Esophagus mucosa (tissue), 1 donor: ENCODE measurements around the gene PARD6G. TPM values are rescaled to one million over a fixed set of nuclear protein-coding genes. Genes with fewer than 3 reads are reported as not detected.
A peak's percentile ranks its signal among the peaks of the same experiment; 100 is the strongest.
"Not testable (repeated sequence)": the region's sequence is repeated elsewhere in the genome, so short reads cannot be mapped to it uniquely, and the experiment has no call there.

Experiments used
- ATAC-seq: fragments of 200-7000 bp; cut with Tn5 transposase; one replicate; pipeline ENCODE4 v1.9.1; 2020
- total RNA-seq: library from RNA; stranded (reverse); gene quantifications from one replicate; pipeline ENCODE4 v1.2.4, GENCODE V29; 2023
- donor health status: DM: yes; HTN: yes; CAD: no.

The PARD6G gene
- total RNA-seq, 1 donor from 2014 or later = 33.8 TPM

DNA sequence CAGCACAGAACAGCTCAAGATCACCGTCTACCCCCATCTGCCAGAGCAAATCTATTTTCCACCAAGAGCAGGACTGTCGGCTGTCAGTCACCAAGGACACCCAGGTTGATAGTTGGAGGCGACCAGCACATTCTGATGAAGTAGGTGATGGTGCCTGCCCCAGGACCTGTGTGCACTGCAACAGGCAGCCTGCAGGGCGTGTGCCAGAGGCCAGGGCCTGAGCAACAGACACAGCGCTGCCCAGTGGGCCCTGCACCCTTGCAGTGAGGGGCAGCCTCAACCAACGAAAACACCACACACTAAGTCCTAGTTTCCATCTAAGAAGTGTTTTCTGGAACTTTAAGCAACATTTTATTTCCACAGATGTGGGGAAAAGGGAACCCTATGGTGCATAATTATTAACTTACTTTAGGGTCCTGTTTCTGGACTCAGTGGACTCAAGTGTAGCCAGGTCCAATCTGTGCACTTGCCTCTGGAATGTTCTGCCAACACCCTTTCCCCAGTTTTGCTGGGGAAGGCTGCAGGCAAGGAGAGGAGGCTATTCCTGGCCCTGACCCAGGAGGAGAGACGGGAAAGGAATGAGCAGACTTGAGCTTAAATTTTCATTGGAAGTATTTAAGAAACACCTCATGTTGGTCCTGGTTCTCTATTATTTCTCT lies 76.8 kb downstream of the PARD6G start:
- no peak for ATAC-seq

DNA sequence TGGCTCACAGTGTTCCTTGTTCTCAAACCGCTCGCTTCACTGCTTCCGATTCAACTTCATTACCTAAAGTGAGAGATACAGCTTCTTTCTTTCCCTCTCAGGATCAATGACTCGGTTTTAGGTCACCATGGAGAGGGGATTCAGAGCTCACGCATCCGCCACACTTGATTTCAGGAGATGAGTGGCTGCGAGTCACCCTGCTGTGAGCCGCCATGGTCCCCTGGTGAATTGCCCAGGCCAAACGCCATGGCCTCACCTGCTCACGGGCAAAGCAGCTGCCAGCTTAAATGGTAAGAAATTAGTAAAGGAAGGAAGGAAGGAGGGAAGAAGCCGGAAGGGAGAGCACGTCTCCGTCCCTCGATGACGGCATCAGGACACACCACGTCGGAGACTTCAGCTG lies 77.7 kb downstream of the PARD6G start:
- ATAC-seq = no peak

DNA sequence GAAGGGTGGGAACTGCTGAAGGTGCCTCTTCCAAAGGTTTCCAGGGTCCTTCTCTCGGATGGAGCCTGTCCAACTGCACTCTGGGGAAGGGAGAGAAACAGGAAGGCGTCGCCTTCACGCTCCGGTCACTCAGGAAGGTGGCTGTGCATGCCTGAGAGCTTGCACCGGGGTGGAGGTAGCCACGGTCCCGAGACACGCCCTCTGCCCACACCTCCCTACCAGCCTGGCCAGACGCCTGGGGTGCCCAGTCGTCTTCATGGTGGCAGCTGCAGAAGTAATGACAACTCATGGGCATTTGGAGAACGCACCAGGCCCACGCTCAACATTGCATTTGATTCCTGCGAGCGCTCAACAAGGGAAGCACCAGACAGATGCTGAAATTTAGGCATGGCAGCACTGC lies 78.3 kb downstream of the PARD6G start:
- ATAC-seq = no peak

DNA sequence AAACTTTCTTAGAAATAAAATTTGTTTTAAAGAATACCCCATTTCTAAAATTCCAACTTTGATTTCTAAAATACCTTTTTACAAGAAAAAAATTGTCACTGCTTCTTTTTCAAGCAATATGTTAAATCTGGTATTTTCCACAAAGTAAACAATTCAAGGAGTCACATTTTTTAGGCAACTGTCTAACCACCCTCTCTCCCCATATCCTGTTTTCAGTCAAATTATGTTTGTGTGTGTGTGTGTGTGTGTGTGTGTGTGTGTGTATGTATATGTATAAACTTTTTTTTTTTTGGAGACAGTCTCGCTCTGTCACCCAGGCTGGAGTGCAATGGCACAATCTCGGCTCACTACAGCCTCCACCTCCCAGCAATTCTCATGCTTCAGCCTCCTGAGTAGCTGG lies 79.0 kb downstream of the PARD6G start:
- no peak for ATAC-seq

DNA sequence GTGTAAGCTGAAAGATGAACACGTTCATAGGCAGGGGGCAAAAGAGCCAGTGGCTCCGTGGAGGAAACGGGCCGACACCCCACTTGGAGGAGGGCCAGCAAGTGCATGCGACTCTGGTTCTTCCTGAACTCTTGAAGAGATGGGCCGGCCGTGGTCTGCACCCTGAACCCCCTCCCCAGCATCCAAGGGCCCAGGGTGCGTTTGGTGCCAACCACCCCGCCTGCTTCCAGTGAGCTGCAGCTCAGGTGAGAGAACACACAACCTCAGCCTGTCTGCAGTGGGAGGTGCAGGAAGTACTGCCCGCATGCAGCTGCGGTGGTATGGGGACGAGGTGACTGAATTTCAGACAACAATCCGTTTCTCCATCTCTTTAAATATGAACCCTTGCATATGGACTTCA lies 79.4 kb downstream of the PARD6G start:
- no peak for ATAC-seq

DNA sequence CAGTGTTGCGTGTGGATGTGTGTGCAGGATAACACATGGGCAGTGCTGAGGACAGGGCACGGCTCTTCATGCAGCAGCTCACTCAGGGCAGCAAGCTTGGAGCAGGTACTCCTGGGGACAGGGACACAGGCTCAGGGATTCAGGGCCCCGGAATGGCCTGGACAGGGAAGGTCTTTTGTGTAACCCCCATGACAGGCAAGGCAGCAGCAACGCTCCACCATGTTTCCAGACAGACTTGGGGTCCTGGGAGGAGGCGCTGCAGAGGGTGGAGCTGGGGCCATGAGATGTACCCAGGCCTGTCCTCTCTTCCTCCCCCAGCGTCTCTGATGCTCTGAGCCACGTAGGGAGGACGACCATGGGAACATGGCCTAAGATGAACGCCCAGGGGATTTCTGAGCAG lies 80.0 kb downstream of the PARD6G start:
- ATAC-seq = no peak

DNA sequence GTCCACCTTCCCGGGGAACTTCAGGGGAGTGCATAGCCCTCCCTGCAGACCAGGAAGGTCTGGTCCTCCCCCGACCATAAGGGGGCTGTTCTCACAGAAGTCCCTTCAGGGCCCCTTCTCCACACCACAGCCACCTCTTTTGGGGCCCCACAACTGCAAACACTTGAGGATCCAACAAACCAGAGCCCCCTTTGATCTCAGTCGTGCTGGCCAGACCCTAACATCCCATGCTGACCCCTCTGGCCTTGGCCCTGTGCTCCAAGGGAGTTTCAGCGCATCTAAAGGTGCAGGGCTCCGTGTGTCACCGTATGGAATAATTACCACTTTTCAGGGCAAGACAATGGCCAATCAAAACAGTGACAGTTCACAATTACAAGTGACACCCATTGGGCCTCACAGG lies 80.6 kb downstream of the PARD6G start:
- no peak for ATAC-seq

DNA sequence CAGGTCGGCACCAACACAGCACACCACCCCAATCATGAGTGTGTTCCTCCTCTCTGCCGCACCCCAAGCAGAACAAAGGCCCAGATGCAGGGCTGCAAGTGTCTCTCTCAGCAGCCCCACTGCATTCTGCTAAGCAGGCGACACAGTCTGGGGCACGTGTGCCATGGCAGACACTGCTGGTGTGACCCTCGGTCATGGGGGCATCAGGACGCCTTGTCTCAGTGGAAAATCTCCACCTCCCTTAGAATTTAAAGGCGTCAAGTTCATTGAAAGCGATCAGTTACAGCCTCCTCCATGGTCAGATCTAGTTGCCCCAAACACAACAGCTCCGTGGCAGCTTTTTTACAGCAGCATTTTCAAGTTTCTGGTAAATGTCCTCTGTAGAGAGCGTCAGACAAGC lies 81.1 kb downstream of the PARD6G start:
- no peak for ATAC-seq

DNA sequence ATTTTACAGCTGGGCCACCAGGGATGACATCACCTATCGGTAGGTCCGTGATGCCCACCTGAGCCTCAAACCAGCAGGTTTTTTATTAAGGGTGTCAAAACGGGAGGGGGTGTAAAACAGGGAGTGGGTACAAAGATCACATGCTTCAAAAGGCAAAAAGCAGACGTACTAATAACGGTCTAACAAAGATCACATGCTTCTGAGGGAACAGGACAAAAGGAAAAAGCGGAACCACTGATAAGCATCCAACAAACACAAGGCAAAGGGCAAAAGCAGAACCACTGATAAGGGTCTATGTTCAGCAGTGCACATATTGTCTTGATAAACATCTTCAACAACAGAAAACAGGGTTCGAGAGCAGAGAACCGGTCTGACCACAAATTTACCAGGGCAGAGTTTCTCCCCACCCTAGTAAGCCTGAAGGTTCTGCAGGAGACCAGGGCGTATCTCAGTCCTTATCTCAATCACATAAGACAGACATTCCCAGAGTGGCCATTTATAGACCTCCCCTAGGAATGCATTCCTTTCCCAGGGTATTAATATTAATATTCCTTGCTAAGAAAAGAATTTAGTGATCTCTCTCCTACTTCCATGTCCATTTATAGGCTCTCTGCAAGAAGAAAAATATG lies 82.5 kb downstream of the PARD6G start:
- ATAC-seq = not testable (repeated sequence)

DNA sequence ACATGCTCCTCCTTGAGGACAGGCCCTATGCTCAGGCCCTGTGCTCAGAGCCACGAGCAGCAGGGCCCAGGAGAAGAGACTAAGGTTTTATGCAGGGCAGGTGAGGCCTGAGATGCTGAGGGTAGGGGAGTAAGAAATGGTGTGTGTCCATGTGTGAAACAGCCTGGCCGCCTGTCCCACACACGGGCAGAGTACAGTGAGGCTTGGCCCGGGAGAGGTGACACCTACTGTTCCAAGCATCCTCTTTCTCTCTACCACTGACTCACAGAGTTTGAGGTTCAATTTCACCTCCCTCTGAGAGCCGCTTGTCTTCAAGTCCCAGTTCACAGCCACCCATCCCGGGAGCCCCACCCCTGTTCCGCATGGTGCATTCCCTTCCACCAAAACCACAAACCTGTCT lies 84.1 kb downstream of the PARD6G start:
- ATAC-seq = no peak

DNA sequence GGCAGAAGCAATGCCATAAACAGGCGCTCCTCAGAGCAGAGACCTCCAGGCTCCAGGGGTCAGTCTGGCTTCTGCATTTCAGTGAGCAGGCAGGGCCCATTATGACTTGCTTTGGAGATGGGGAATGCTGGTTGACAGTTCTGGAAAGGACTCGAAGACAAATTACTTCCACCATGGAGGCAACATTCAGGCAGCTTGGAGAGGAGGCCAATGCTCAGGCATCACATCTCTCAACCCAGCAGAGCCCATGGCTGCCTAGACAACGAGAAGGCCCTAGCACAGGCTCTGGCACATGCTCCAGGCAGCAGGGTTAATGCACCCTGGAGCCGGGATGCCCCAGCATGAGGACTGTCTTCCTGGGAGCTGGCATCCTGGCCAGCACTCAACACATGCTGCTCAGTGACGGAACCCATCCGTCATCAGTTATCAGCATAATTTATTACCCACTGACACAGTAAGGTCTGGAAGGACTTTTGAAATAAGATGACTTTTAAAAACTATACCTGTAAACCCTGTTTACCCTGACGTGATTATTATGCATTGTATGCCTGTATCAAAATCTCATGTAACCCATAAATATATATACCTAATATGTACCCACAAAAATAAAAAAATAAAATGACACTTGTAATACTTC lies 85.4 kb downstream of the PARD6G start:
- ATAC-seq = no peak

DNA sequence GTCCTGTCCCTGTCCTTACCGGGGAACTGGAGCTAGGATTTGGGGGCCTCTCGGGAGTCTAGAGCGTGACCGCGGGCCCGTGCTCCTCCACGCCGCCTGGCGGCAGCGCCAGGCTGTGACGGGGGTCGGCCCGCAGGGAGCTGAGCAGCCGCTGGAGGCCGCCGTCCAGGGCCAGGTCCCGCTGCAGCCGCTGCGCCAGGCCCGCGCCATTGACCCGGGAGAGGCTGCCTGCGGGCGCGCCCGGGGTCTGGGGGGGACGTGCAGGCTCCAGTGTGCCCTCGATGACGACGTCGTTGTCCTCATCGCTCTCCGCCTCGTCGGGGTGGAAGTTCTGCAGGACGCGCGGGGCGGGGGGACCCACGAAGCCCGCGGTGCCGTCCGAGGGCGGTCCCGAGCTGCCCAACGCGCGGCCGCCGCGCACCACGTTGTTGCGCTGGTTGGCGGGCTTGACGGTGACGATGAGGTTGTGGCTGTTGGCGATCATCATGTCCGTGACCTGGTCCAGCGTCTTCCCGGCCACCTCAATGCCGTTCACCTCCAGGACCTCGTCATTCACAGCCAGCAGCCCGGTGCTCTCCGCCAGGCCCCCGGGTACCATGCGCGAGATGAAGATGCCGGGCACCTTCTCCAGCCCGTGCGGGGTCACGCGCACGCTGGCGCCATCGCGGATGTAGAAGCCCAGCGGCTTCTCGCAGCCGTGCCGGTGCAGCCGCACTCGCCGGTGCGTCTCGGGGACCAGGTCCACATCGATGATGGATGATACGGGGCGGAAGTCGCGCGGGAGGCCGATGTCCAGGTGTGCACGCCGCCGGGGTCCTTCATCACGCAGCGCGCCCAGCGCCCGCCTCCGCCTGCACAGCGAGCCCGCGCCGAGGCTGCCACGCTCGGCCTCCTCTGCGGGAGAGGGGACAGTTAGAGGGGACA lies 87.3 kb downstream of the PARD6G start:
- ATAC-seq = peak; percentile 5

DNA sequence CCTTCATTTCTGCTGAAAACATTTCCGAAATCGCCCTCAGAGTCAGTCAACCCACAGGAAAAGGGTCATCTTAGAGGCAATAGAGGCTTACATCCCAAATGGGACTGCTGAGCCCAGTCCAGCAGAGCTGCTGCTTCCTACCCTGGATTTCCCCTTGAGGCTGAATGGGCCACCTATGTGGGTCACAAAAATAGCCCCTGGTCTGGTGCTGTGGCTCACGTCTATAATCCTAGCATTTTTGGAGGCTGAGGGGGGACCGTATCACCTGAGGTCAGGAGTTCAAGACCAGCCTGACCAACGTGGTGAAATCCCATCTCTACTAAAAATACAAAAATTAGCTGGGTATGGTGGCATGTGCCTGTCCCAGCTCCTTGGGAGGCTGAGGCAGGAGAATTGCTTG lies 88.9 kb downstream of the PARD6G start:
- no peak for ATAC-seq

DNA sequence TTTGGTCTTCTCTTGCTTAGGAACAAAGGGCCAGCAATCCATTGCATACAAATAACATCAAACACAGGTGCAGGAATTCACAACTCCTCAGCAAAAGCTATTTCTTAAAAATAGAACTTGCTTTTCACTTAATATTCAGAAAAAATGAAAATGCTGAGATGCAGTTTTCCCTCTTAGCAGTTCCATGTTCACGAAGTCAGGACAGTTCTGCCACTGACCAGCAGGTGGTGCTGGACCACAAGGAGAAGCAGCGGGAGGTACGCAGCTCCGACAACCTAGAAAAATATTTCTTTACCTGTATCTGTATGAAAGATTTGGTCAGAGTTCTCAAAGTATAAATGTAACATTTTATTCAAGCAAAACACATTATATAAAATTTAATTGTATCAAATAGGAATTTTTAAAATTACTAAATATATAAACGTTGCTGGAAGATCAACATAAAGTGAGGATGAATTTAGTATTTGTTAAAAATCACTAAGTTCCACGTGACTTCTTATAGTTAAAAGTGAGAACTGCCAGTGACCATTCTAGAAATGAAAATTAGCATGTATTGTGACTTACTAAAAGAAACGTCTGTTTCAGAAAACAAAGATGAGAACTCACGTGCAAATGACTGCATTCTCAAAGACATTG lies 89.5 kb downstream of the PARD6G start:
- ATAC-seq = peak; percentile 80

DNA sequence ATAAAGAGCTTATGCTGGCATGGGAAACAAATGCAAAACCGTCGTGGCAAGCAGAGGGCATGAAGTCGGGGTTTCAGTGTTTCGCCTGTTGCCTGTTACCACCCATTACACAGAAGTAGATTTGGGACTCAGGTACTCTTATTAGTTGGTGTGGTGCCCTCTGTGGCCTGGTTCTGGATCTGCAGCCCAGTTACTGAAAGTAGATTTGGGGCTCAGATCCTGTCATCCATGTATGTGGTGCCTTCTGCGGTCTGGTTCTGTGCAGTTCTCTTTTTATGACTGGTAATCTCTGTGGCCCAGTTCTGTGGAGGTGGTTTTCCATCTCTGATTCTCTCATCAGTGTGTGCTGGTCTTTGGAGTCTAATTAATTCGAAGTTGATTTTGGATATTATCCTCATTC lies 93.0 kb downstream of the PARD6G start:
- ATAC-seq = peak; percentile 42

DNA sequence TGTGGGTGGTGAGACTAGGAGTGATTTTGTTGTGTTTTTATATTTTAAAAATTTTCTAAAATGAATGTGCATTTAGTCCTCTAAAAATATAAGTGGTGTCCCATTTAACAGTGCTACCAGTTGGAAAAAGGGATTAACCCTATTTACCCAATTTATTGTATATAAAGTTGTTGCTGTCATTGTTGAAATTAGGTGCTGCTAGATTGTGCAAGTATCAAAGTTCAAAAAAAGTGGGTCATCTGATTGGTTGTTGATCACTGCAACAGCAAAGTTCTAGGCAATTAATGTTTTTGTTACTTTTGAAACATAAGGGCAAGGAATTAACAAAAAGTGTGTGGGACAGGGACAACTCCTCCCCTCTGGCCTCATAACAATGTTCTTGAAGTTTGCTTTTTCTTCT lies 97.6 kb downstream of the PARD6G start:
- ATAC-seq = no peak

DNA sequence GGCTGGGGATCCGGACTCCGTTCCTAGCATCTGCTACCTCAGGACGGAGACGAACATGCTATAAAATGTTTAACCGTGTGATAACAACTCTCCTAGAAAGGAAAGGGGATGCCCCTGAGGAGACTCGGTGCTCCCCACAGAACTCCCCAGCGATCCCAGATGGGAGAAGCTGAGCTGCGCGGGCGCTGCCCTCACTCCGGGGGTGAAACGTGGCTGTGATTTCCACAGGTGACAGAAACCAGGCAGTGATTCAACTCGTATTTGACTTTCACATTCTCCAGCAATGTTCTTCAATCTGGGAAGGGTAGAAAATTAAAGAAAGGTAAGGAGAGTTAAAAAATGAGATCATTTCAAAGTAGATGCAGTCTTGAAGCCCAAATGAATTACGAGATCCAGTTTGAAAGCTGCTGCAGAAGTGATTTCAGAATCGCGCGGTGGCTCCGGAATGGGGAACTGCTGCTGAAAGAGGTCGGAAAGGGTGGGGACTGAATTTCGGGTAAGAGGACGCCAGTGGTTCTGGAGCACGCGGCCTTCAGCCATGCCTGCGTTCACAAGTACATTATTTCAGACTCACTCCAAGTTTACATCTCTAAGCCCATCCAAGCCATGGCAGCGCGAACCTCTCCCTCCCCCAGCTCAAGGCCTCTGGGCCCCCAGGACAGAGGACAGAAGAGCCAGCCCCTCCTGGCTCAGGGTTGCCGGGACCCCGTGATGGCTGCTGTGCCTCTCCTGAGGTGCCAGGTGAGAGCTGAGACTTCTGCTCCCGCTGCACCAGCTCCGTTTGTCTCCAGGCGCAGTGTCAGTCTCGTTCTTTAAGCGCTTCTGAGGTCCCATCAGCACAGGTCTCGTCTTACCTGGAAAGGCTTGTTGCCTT lies 98.8 kb downstream of the PARD6G start:
- ATAC-seq = peak; percentile 14

DNA sequence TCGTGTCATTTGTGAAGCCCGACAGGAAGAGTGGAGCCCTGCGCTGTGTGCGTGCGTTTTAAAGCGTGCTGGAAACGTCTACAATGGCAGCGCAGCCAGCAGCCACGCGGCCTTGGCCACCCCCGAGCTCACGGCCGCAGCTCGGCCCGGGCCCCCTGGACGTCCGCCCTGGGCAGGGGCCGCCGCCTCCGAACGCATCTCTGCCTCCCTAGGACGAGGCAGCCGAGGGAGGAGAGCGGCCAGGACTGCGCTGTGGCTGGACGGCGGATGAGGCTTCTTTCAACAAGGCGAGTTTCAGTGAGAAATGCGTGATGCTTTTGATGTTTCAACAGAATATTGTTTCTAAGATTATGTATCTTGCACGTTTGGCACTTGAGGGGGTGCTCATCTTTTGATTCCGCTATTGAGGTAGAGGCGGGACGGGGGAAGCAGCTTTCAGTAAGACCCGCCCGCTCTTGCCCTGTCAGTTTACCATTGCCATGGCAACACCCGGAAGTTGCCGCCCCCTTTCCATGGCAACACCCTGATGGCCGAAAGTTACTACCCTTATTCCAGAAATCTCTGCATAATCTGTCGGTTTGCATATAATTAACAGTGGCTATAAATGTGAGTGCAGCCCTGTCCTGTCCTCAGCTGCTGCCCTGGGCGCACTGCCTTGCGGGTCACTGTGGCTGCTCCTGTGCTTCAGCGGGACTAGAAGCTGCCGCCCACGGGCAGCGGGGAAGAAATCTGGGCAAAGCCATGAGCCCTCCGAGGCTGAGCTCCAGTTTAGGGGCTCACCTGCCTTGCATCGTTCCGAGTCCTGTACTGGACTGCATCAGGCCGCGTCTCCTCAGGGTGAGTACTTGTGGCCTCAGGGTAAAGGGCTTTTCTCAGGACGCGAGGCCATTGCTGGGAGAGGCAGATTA lies 99.6 kb downstream of the PARD6G start:
- peak; percentile 78 for ATAC-seq

DNA sequence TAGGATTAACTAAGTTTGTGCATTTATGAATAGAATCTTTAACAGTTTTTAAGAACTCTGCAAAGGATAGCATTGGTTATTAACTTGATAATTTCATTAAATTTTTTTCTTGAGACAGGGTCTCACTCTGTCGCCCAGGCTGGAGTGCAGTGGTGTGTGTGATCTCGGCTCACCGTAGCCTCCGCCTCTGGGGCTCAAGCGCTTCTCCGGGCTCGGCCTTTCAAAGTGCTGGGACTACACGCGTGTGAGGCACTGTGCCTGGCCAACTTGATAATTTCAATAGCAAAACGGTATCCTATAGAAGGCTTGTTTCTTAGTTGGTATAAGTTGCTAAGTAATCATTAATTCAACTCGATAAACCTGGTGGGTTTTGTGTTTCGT lies 100.3 kb downstream of the PARD6G start:
- ATAC-seq = no peak

DNA sequence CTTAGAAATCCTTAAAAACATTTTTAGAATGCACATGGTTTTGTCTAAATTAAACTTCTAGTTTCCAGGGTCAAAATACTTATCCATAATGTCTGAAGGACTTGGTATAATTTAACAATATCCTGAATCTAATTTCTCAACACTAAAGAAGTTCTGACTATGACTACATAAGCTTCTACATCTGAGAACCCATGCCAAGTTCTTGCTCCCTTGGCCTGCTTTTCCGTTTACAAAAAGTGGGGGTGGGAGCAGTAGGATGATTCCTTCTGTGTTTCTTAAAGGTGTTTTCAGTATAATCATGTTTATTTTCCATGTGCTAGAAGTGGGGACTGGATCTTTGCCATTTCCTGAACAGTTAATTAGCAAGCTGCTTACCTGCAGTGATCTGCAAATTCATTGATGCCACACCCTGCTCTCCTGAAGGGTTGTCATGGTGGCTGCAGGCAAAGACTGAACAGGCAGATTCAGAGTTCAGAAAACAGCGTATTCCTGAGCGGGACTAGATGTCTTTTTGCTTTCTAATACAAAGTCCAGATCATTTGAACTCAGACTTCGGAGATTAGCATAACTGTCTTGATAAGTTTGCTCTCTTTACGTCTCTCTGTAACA lies 102.0 kb downstream of the PARD6G start:
- peak; percentile 43 for ATAC-seq
